HG03457 (cell line): ENCODE results near the gene SEPTIN6.
"Not testable (repeated sequence)": the region's sequence is repeated elsewhere in the genome, so short reads cannot be mapped to it uniquely, and the experiment has no call there.

ENCODE experiments used
- ATAC-seq: cut with Tn5 transposase; IDR thresholded peaks from one replicate; pipeline ENCODE4 v1.9.1; 2021; ENCODE audit warnings: moderate number of reproducible peaks; ENCODE audit not compliant: unreplicated experiment

Gene SEPTIN6

GRCh38 chrX:119692191-119693039, 553 bp downstream of the SEPTIN6 start:
- no peak for ATAC-seq

- no peak for ATAC-seq
Measured at GRCh38 chrX:119690921-119691716, 1.8 kb downstream of the SEPTIN6 start.

GRCh38 chrX:119688911-119689321, 4.1 kb downstream of the SEPTIN6 start:
- no peak for ATAC-seq

GRCh38 chrX:119687661-119688413, 5.1 kb downstream of the SEPTIN6 start:
- no peak for ATAC-seq

- no peak for ATAC-seq
Measured at GRCh38 chrX:119686087-119686691, 6.8 kb downstream of the SEPTIN6 start.

- no peak for ATAC-seq
Measured at GRCh38 chrX:119685225-119686066, 7.5 kb downstream of the SEPTIN6 start.

- no peak for ATAC-seq
Measured at GRCh38 chrX:119684916-119685224, 8.1 kb downstream of the SEPTIN6 start.

- ATAC-seq, result not testable (repeated sequence)
Measured at GRCh38 chrX:119684312-119684711, 8.7 kb downstream of the SEPTIN6 start.

GRCh38 chrX:119682019-119682989, 10.7 kb downstream of the SEPTIN6 start:
- ATAC-seq, result no peak

GRCh38 chrX:119677654-119677981, 15.3 kb downstream of the SEPTIN6 start:
- no peak for ATAC-seq

- no peak for ATAC-seq
Measured at GRCh38 chrX:119676949-119677653, 15.9 kb downstream of the SEPTIN6 start.

- ATAC-seq, result no peak
Measured at GRCh38 chrX:119673336-119673735, 19.6 kb downstream of the SEPTIN6 start.

- ATAC-seq, result no peak
Measured at GRCh38 chrX:119672426-119672825, 20.5 kb downstream of the SEPTIN6 start.

GRCh38 chrX:119669424-119670037, 23.4 kb downstream of the SEPTIN6 start:
- ATAC-seq, result no peak

GRCh38 chrX:119667111-119667878, 25.7 kb downstream of the SEPTIN6 start:
- ATAC-seq, result no peak

GRCh38 chrX:119664877-119665276, 28.1 kb downstream of the SEPTIN6 start:
- not testable (repeated sequence) for ATAC-seq

- no peak for ATAC-seq
Measured at GRCh38 chrX:119661486-119661885, 31.5 kb downstream of the SEPTIN6 start.
